A549 treated with dexamethasone at 1 μM for 4 hours (cell line): Measurements from ENCODE around the gene TMEM231. TPM values are rescaled to one million over a fixed set of nuclear protein-coding genes. Genes with fewer than 3 reads are reported as not detected.

Experiments
- total RNA-seq: library from RNA; stranded (reverse); fragments of 200-300 nt; extraction: Qiagen RNA extraction; gene quantifications from 5 replicates; pipeline ENCODE4 v1.2.3, GENCODE V29; 2022

Gene TMEM231, protein sequence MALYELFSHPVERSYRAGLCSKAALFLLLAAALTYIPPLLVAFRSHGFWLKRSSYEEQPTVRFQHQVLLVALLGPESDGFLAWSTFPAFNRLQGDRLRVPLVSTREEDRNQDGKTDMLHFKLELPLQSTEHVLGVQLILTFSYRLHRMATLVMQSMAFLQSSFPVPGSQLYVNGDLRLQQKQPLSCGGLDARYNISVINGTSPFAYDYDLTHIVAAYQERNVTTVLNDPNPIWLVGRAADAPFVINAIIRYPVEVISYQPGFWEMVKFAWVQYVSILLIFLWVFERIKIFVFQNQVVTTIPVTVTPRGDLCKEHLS
- 7.4 to 9.2 TPM (median 8.7 TPM) in 5 replicates for total RNA-seq

DNA sequence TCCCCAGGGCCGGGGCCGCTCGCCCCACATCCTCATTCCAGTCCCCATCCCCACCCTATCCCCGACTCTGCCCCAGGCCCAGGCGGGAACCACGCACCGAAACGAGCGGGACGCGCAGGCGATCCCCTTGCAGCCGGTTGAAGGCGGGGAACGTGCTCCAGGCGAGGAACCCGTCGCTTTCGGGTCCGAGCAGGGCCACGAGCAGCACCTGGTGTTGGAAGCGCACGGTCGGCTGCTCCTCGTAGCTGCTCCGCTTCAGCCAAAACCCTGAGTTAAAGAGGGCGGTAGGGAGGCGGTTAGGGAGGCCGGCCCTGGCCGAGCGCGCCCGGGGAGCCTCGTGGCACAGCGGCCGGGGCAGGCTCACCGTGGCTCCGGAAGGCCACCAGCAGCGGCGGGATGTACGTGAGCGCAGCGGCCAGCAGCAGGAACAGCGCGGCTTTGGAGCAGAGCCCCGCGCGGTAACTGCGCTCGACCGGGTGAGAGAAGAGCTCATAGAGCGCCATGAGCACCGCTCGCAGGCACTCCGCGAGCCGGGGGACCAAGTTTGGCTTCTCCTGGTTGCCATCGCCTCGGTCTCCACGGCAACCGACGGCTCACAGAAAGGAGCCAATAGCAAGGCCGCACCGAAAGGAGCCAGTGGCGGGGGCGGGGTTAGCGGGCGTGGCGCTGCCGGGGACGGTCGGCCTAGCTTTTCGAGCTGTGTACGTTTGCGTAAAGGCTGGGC, at the start of gene TMEM231:
Gene TMEM231 (minus strand): TSS at position 546 of the 724 bp plus-strand sequence. CDS start 43 bp downstream, at position 503.

DNA sequence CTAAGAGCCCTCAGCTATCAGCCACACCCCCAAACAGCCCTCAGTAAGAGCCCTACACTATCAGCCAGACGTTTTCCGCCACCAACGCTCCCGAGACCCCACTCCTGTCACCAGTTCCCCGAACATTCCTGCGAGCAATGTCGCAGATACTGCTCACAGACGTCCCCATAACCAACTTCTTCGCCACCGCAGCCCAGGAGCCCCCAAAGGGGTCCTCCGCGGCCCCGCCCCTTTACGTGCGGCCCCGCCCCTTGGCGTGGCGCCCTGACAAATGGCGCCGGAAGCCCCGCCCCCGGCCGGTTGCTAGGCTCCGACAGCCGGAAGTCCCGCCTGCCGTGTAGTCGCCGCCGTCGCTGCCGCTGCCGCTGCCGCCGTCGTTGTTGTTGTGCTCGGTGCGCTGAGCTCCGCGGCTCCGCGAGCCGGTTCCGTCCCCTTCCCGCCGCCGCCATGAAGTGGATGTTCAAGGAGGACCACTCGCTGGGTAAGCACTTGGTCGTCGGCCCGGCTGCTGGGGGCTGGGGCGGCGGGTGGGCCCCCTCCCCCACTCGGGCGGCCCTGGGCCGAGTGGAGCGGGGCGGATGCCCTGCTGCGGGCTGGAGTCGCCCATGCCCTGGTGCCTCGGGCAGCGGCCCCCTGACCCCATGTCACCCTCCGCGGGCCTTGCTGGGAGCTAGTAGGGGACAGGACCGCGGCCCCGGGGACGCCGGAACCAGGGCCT, 10.1 kb upstream of the TMEM231 start, which contains the start of gene GABARAPL2:
Gene GABARAPL2 (plus strand): TSS at position 340 of the 718 bp plus-strand sequence. CDS start 108 bp downstream, at position 448.

GRCh38 chr16:75535901-75536300, 20.2 kb downstream of the TMEM231 start, which contains the start of gene CHST5:
Gene CHST5, minus strand, starts transcription at chr16:75536108. Its CDS starts 5,724 bp downstream, at chr16:75530384.

DNA sequence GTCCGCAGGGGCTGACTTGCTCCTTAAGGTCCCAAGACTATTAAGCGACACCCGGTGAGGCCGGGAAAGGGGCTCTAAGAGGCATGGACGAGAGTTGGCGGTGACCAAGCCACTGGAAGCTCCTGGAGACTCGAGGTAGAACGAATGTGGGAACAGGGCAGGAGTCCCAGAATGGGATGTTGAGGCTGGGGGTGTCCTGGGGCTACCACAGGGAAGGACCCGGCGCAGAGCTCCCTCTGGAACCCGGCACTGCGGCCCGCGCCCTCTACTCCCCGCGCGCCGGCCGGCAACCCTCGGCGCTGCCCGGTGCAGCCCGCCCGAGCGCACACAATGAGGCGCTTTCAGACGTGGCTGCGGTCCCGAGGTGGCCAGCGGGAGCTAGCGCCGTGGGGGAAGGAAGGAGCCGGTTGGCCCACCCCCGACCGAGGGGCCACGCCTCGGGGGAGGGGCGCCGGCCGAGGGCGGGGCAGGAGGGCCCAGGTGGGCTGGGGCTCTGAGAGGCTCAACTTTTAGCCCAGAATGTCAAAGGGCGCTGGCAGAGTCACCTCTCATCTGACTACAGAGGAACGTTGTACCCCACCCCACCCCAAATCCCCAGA, 60.9 kb downstream of the TMEM231 start, which contains the start of gene CHST6:
Gene CHST6 (minus strand): TSS at position 366 of the 599 bp plus-strand sequence. CDS start 15,613 bp downstream, outside the sequence.

Other genes with a start within 250 kb of the TMEM231 start
- gene CFDP1, start 122.7 kb downstream of the TMEM231 start, total RNA-seq: 65.7 to 84.6 TPM (median 68.7 TPM) in 5 replicates
- gene TMEM170A, start 91.6 kb downstream of the TMEM231 start, total RNA-seq: 12.0 to 15.9 TPM (median 14.5 TPM) in 5 replicates
- 0.14 to 0.33 TPM (median 0.22 TPM) in 5 replicates for gene CHST6, start 60.8 kb downstream of the TMEM231 start, total RNA-seq
- gene CHST5, start 20.1 kb downstream of the TMEM231 start, total RNA-seq: 0.05 to 0.11 TPM (median 0.10 TPM) in 3 of 5 replicates, not detected in the others
- 79.2 to 88.5 TPM (median 85.7 TPM) in 5 replicates for gene GABARAPL2, start 10.1 kb upstream of the TMEM231 start, total RNA-seq
- 26.2 to 44.9 TPM (median 38.8 TPM) in 5 replicates for gene ADAT1, start 67.0 kb upstream of the TMEM231 start, total RNA-seq
- gene KARS1, start 91.4 kb upstream of the TMEM231 start, total RNA-seq: 169 to 183 TPM (median 178 TPM) in 5 replicates
- gene TERF2IP, start 91.5 kb upstream of the TMEM231 start, total RNA-seq: 42.7 to 46.1 TPM (median 43.6 TPM) in 5 replicates
- gene CPHXL2, start 120.8 kb upstream of the TMEM231 start, total RNA-seq: not detected in 5 replicates
- 0.08 to 0.16 TPM in 2 of 5 replicates, not detected in the others for gene DUXB, start 145.2 kb upstream of the TMEM231 start, total RNA-seq
- gene CPHXL, start 170.2 kb upstream of the TMEM231 start, total RNA-seq: 0.08 TPM in 1 of 5 replicates, not detected in the others